Embryonic facial prominence (tissue), 1 donor: ENCODE measurements around the gene MRPL20.
A peak's percentile ranks its signal among the peaks of the same experiment; 100 is the strongest.
"Not testable (repeated sequence)": the region's sequence is repeated elsewhere in the genome, so short reads cannot be mapped to it uniquely, and the experiment has no call there.

Experiments used
- DNase-seq: peaks from one replicate; pipeline ENCODE4 v3.0.0-alpha.2; 2016; ENCODE audit errors: extremely low spot score

Gene MRPL20

DNA sequence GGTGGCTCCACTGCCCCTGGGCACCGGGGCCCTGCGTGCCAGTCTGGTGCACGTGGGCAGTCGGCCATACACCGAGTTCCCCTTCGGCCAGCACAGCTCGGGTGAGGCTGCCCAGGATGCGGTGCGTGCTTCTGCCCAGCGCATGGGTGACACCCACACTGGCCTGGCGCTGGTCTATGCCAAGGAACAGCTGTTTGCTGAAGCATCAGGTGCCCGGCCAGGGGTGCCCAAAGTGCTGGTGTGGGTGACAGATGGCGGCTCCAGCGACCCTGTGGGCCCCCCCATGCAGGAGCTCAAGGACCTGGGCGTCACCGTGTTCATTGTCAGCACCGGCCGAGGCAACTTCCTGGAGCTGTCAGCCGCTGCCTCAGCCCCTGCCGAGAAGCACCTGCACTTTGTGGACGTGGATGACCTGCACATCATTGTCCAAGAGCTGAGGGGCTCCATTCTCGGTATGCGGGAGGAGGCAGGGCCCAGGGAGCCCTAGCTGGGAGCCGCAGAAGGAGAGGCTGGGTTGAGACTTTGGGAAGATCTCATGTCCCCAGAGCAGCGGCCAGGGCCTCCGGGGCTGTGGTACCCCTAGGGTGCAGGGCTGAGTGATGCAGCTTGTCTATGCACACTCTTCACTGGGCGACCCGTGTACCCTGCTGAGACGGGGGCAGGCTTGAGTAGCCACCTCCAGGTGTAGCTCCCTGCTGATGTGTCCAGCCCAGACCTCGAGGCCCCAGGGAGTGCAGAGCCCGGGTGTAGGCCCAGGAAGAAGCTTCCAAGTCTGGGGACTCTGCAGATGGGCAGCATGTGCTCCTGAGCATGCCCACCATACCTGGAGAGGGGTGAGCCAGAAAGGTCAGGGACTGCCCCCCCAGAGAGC is 30.2 kb upstream of the MRPL20 start:
- no peak for DNase-seq

DNA sequence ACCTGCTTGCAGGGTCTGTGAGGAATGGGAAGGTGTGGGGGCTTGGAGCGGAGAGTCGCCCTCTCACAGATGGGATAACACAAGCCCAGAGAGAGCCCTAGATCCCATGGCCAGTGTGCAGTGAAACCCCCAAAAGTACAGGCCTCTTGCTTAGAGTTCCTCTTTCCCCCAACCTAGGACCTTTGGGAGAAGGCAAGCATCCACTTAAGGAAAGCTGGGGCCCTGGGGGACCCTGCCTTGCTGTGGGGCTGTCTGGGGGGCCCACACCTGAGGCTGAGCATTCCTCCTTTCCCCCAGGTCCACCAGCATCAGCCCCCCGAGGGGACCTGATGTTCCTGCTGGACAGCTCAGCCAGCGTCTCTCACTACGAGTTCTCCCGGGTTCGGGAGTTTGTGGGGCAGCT is 29.5 kb upstream of the MRPL20 start:
- DNase-seq: no peak

DNA sequence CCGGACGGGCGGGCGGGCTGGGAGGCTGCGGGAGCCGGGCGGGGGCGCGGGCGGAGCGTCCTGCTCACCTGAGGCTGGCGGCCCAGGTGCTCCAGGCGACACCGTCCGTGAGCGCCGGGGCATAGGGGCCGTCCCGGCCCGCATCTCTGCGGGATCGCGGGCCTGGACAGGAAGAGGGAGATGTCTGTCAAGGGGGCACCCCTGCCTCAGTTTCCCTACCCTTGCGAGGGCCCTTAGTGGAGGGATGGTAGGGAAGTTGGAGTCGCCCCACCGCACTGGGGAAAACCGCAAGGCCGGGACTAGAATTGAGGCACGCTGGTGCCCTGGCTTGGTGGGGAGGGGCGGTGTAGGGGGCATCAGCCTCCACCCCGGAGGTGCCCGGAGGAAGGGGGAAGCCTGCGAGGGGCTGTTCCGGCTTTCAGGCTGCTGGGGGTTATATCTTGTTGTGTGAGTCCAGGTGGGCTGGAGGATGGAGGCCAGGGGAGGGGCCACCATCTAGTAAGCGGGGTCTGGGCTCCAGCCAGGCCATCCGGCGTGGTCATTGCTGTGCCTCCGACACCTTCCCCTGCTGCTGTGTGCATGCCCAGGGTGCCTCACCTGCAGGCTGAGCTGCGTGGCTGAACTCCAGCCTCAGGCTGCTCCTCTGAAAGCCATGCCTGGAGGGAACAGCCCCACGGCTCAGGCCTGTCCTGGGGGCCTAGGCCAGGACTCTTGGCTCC is 29.0 kb upstream of the MRPL20 start:
- DNase-seq: no peak

DNA sequence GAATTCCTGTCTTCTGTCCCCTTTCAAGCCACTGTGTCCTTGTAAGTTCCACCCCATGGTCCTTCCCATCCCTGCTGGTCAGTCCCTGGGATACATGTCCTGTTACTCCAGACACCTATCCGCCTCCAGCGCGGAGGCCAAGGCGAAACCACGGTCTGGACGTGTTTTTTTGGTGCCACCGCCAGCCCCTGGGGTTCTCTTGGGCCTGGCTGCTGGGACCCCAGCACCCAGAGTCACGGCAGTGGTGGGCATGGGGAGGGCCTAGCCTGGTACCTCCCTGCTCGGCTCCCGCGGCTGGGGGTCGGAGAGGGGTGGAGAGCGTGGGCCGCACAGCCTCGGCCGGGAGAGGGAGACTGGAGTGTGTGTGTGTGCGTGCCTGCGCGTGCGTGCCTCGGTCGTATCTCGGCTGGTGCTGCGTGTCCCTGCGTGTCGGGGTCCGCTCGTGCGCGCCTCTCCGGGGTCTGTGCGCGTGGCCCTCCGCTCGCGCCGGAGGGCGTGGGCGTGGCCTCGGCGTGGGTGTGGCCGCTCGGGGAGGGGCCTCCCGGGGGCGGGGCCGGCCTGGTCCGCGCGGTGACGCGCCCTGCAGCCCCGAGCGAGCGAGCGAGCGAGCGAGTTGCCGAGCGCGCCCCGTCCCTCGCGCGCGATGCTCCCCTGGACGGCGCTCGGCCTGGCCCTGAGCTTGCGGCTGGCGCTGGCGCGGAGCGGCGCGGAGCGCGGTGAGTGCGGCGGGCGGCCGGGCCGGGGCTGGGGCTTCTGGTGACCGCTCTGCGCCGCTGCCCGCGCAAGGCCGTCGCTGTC is 28.2 kb upstream of the MRPL20 start, which contains the start of gene VWA1:
Gene VWA1 (plus strand): TSS at position 585 of the 798 bp plus-strand sequence. CDS start 59 bp downstream, at position 644.
- peak; percentile 12 for DNase-seq

DNA sequence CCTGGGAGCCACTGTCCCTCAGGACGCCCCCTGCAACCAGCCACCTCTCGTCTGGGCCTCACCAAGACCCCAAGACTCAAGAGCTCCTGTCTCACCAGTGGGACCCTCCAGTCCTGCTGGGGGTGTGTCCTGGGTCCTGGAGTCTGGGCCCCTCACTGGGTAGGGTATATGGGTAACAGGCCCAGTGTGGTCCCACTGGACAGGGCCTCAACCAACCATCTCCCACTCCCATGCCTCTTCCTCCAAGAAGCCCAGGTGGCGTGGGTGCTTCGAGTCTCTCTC is 27.7 kb upstream of the MRPL20 start:
- DNase-seq: no peak

DNA sequence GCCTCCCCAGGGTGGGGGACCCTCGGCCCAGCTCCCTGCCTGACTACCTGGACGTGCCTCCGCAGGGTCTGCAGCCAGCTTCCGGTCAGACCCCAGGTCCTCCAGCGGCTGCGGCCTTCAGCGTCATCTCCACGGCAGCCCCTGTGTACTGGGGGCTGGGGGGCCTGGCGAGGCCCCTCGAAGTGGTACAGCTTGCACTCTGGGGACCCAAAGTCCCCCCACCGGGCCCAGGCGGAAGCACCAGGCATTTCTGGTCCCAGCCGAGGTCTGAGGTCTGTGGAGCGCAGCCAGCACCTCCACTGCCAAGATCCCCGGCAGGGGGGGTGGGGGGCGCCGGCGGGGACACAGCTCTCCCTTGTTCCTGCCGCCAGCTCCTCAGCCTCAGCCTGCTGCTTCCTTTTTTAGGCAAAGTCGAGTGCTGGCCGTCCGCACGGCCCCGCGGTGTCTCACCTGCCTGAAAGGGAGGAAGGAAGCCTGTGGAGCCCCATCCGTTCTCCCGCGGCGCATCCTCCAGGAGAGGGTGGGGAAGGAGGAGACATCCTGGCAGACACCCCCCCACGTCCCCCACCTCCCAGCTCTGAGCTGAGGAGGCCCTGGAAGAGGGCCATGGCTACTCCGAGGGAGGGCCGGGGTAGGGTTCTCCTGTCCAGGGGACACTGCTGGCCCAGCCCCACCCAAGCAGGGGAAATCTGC is 27.2 kb upstream of the MRPL20 start:
- DNase-seq: peak; percentile 24

DNA sequence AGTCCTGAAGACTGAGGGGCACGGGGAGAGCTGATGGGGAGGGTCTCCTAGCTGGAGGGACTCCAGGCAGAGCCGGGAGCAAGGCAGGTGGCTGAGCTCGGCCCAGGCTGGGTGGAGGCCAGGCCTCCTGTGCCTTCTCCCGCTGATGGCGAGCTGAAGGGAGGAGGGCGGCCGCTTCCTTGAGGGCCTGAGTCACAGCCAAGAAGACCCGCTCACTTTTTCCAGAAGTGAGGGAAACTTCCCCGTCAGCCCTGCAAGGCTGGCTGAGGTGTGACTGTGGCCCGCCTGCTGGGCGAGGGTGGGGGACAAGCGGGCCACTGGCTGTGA is 26.7 kb upstream of the MRPL20 start:
- DNase-seq: no peak

DNA sequence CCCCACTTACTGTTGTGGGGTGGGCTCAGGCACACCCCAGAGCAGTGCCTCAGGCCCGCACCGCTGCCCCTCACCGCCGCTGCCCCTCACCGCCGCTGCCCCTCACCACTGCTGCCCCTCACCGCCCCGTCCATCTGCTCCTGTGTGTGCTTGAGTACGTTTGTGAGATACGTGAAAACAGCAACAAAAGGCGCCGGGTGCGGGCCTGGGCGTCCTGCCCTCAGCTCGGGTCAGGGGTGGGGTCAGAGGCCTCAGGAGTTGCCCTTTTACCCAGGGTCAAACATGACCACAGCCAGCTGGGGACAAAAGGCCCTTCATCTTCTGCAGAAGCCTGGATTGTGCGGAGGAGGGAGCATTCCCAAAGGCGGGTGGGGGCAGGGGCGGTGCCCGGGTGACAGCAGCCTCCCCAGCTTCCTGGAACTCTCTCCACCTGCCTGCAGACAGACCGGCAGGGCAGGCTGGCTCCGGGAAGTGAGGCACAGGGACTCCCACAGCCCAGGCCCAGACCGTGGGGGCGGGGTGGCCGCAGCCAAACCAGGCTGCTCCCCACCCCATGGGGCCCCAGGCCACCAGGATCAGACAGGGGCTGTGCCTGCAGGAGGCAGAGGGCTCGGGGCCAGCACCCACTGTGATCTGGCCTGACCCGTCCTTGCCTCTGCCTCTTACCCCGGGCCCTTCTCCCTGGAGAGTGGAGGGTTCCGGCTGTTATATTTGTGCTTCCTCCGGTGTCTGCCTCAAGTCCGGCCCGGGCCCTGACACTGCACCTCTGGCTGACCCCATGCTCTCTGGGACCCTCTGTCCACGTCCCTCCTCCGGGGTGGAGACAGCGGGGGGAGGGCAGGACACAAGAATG is 26.1 kb upstream of the MRPL20 start:
- no peak for DNase-seq

DNA sequence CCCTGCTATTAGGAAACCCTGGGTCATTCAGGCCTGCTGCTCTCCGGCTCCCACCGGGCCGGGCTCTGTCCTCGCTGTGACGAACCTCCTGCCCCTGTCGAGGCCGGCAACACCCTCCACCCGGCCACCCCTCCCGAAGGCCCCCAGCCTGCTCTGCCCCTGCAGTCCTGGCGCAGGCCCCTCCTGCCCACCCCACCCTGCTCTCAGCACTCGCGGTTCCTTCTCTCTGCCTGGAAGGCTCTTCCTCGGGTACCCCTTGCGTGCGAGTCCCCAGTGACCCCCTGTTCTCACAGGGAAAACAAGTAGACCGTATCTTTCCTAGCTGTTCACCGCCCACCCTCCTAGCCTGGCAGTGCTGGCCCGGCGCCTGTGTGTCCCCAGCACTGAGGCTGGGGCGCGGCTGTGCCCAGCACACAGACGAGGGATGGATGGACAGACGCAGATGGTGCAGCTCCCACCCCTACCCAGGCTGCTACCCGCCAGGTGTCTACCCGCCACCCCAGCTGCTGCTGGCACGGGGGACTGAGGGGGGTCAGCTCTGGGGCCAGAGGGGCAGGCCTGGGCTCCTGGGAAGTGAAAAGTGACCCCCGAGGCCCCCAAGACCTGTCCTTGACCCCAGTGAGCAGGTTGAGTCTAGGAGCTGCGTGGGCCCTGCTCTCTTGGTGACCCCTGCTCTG is 25.3 kb upstream of the MRPL20 start:
- no peak for DNase-seq

DNA sequence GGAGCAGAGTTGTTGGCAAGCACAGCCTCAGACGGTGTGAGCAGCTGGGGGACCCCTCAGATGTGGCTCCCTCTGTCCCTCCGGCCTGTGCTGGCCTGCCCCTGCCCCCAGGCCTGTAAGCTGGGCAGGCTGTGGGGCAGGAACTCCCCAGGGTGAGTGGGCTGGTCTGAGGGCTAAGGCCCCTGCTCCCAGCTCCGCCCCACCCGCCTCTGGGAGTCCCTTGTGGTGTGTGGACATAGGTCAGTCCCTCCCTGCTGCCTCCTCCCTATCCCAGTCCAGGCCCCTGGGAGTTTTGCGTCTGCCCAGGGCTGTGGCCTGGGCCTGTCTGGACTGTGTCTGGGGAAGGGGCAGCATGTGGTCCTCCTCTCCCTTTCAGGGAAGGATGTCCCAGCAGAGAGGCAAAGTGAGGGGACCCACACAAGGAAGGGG is 24.8 kb upstream of the MRPL20 start:
- DNase-seq: no peak

DNA sequence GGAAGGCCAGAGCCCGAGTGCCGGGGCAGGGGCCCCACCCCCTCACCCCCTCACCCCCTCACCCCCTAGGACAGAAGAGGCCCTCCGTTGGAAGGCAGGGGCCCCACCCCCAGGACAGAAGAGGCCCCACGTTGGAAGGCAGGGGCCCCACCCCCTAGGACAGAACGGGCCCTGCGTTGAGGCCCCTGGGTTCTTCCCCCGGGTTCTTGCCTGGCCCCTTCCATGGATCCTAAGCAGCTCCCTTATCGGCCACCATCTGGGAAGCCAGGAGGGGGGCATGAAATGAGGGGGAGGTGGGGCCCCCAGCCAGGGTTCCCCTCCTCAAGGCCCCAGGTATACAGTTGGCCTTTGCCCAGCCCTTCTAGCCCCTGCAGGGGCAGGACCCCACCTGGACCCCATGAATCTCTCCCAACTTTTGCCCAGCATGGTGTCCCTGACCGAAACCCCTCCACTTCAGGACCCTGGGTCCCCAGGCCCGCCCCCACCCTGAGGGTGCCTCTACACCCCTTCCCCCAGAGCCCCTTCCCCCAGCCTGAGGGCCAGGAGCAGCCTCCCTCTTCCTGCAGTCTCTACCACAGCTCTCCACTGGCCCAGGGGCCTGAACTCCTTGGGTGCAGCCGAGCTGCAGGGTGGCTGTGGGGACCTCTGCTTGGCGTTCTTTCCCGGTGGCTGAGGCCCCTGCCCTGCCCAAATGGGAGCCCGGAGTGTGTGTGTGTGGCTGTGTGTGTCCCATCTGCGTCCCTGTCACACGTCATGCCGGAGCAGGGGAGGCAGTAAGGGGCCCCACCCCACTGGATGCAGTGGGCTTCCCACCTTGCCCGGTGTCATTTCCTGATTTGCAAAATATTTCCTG is 24.1 kb upstream of the MRPL20 start:
- no peak for DNase-seq

DNA sequence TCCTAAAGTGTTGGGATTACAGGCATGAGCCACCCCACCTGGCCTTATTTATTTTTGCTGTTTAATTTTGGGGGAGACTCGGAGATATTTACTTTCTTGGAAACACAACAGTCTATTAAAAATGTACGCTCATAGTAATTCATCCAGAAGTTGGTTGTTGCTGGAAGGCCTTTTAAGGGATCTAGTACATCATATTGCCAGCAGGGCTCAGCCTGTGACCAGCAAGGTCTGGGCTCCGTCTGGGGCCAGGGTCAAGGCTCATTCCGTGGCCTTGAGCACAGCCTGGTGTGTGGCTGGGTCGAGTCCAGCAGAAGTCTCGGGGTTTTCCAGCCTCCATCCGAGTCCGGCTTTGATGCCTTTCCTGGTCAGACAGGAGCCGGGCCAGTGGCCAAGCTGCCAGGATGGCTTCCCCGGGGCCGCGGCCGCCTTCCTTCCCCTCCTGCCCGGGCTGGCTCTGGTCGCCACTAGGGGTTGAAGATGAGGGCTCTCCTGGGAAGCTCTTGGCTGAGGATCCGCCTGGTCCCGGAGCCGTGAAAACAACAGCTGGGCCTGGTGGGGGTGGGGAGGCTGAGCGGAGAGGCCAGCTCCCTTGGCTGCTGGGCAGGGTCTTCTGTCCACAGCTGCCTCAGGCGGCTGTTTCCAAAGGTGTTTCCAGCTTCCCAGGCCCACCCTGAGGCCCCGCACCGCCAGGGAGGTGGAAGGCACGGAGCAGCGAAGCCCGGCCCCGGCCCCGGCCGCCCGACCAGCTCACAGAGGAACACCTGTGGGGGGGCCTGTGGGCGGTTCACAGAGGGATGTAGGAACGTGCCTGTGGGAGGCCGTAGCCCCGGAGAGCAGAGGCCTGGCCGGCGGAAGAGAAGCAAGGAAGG is 23.3 kb upstream of the MRPL20 start:
- no peak for DNase-seq

DNA sequence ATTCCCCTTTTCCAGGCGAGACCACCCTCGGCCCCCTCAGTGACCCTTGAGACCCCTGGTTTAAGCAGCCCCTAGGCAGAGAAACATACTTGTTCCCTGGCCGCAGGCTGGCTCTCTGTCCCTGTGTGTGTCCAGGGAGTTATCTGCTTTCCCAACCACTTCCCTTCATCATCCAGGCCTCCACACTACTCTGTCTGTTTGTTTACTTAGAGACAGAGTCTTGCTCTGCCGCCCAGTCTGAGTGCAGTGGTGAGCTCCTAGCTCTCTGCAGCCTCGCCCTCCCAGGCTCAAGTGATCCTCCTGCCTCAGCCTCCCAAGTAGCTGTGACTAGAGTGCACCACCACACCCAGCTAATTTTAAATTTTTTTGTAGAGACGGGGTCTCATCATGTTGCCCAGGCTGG is 22.6 kb upstream of the MRPL20 start:
- no peak for DNase-seq

DNA sequence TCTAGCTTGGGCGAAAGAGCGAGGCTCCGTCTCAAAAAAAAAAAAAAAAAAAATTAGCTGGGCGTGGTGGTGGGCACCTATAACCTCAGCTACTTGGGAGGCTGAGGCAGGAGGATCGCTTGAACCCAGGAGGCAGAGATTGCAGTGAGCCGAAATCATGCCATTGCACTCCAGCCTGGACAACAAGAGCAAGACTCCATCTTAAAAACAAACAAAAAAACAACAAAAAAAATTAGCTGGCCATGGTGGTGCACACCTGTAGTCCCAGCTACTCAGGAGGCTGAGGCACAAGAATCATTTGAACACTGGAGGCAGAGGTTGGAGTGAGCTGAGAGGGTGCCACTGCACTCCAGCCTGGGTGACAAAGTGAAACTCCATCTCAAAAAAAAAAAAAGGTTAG is 21.9 kb upstream of the MRPL20 start:
- not testable (repeated sequence) for DNase-seq

DNA sequence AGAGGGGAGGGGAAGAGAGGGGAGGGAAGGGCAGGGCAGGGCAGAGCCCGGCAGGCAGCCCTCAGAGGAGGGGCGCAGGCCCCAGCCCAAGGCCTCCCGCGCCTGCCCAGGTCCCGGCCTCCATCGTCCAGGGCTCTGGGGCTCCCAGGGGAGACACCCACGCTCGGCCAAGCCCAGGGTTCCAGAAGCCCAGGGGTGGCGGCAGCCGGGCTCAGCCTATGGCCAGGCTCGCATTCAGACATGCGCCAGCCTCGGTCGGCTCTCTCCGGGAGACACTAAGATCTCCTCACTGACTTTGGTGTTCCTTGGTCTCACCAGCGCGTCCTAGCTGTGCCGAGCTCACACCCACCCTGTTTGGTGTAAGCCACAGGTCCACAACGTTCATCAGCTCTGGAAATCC is 21.1 kb upstream of the MRPL20 start:
- DNase-seq: no peak

DNA sequence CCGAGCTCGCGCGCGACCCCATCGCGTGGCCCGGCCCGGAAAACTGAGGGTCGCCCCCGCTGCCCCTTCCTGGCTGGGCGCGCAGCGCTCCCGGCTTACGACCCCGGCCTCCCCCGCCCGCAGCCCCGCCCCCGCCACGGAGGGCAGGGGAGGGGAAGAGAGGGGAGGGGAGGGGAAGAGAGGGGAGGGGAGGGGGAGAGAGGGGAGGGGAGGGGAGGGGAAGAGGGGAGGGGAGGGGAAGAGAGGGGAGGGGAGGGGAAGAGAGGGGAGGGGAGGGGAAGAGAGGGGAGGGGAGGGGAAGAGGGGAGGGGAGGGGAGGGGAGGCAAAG is 20.7 kb upstream of the MRPL20 start:
- no peak for DNase-seq

DNA sequence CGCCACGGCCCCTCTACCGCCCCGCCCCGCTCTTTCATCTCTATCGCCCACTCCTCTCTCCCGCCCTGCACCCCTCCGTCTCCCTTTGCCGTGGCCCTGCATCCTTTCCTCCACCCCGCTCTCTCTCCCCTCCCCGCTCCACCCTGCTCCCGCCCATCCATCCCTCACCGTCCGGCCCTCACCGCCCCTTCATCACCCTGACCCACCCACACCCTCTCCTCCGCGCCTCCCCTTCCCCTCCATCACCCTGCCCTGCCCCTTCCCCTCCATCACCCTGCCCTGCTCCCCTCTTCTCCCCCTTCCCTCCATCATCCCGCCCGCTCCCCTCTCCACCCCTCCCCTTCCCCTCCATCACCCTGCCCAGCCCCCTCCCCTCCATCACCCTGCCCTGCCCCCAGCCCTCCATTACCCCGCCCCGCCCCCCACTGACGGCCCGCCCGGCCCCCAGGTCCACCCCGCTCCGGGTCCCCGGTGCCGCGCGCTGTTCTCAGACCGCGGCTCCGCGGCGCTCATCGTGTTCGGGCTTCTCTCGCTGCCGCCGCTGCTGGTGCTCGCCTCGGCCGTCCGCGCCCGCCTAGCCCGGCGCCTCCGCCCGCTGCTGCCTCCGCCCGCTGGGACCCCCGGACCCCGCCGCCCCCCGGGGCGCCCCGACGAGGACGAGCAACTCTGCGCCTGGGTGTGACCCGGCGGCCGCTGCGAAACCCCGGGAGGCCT is 20.2 kb upstream of the MRPL20 start:
- no peak for DNase-seq

DNA sequence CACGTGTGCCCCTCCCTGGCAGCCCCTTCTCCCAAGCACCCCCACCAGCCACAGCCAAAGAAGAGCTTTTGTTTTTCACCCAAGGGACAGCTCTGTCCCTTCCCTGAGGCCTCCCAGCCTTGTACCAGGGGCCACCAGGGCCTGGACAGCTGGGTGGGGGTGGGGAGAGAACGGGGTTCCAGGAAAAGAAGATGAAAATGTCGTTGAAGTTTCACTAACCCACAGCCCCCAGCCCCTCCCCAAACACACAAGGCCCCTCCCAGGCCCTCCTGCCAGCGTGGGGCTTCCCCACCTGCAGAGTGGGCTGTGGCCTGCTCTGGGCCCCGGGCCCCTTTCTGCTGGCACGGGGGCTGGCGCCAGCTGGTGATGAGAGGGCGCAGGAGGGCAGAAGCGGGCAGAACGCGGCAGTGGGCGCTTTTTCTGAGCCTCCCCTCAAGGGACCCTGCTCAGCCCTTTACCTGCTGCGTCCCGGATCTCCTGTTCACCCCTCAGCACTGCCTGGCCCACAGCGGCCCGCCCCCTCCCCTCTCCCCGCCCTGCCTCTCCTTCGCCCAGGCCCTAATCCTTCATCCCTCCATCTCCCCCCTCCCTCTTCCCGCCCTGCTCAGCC is 19.5 kb upstream of the MRPL20 start:
- no peak for DNase-seq
